Measurements from ENCODE around the gene TALDO1.

TALDO1 gene

DNA sequence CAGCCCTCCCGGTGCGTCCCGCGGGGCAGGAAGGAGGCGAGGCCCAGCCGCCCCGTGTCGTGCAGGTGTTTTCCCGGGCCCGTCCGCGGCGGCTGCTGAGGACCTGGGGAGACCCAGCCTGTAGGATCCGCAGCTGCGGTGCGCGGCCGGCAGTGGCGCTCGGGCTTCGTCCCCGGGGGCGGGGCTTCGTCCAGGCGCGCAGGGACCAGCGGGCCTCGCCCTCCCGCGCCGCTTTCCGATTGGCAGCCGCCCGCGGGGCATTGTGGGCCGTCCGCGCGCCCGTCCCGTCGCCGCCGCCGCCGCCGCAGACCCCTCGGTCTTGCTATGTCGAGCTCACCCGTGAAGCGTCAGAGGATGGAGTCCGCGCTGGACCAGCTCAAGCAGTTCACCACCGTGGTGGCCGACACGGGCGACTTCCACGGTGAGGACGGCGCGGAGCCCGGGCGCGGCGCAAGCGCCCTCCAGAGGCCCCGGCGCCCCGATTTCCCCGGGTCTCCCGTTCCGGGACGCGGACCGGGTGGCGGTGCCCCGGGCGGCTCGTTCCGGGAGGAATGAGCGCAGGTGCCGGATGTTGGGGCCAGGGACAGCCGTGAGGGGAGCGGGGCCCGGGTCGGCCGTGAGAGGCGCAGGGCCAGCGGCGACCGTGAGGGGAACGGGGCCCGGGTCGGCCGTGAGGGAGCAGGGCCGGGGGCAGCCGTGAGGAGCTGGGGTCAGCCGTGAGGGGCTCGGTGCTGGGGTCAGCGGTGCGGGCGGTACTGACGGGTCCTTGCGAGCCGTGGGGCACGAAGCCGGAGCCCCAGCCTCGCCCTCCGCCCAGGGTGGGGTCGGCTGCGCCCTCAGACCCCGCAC, at the start of gene TALDO1:
TSS of gene TALDO1 (plus strand) at position 307 of the 849 bp plus-strand sequence. CDS start at position 325, 18 bp downstream.
- DNase-seq = peak; percentile 95

DNA sequence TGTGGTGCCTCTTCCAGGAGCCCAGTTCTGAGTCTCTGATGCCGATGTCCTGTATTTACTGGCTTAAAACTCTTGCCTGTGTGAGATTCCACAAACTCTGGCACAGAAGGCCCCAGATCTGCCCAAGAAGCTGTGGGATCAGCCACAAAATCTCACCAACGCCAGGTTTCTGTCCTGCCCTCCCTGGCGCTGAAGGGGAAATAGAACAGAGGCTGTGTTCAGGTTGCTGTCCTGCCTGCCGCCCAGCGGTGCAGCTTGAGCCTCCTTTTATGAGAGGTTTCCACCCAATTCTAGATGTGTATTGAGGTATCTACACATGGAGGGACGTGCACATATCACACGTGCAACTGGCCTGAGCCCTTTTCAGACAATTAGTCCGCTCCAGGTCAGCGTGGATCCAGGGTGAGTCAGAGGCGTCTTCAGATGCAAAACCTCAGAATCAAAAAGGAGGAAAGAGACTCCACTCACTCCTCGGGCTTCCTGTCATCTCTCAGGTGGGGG, 49.4 kb upstream of the TALDO1 start:
- no peak for DNase-seq

- no peak for DNase-seq
Observed at GRCh38 chr11:698493-699115, 48.7 kb upstream of the TALDO1 start.

DNA sequence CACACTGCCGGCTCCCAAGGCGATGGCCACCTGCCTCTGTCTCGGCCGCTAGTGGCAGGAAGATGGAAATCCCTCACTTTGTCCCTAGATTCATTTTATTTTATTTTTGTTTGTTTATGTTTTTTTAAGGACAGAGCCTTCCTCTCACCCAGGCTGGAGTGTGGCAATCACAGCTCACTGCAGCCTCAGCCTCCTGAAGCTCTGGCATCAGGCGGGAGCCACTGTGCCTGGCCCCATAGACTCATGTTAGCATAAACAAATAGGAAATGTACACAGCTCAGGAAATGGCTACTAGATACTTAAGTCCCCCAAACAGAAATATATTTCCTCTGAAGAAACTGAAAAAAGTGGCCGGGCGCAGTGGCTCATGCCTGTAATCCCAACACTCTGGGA, 48.2 kb upstream of the TALDO1 start:
- DNase-seq = no peak

GRCh38 chr11:699753-700152, 47.5 kb upstream of the TALDO1 start:
- DNase-seq = no peak

DNA sequence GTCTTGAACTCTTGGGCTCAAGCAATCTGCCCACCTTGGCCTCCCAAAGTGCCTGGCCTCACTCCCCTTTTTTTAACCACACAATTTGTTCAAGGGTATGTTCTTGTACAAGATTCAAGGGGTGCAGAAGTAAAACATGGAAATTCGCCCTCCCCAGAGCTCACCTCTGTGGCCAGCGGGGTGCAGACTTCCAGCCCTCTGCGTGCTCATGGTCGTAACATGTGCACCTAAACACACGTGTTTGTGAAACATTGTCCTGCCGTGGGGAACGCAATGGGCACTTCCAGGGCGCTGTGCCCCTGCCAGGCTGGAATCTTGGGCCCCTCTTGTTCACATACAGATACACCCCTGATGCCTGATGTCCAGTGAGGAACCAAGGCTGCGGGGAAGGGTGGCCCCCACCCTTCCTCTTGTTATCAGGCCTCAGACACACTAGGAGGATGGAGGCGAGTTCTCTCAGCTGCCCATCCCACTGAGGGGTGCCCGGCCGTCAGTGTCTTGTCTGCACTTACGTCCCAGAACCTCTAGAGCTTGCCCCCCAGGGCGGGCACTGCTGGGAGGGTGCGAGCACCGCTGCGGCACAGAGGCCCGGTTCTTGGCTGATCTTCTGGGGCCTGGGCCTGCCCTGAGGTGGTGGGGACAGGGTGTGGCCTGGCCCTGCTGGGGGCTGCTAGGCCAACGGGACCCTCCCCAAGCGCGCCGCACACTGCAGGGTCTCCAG, 45.4 kb upstream of the TALDO1 start:
- DNase-seq = no peak

DNA sequence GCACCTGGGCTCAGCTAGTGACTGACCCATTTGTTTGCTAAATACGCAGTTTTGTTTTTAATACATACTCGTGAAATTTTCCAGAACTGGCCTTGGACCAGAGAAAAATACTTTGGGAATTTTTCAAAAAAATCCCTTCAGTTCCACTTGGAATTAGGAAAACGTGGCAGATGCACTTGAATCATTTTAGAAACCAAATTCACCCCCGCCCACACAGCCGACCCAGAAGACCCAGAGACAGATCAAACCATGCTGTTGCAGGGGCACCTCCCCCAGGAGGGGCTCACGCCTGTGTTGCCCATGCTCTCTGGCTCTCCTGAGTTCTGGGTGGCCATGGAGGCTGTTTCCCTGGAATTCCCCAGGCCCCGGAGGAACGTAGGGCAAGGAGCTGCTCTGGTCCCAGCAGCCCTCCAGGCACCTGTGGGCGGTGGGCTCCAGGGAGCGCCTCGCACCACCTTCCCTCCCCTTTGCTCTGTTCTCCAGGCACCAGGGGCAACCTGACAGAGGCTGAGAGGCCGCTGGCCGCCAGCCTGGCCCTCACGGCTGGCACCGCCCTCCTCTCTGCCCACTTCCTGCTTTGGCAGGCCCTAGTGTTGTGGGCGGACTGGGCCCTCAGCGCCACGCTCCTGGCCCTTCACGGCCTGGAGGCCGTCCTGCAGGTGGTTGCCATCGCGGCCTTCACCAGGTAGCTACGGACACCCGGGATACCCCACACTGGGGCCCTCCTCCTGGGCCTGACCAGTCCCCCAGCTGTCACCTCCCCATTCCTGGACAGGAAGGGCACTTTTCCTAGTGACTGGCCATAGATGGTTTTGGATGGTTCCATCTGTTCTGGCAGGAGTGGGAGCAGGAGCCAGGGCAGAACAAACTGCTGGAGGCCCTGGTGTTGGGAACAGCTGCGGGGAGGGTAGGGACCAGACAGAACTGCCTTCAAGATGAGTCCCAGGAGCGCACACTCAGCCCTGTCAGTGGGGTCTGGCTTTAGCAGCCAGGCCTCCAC, 44.5 kb upstream of the TALDO1 start:
- no peak for DNase-seq

DNA sequence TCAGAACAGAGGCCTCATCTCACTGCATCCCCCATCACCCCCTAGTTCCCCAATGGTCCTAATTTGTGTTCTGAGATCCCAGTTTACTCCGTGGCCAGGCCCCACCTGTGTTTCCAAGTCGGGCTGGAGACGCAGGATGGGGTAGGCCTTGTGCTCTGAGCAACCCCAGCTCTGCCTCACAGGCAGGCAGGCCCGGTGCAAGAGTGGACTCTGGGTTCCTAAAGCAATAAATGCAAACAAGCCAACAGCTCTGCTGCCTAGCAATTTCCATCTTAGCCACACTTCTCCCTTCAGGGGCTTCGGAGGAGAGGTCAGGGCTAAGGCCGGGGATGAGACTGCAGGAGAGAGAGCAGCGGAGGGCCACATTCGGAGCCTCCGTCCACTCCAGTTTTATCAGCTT, 43.8 kb upstream of the TALDO1 start:
- no peak for DNase-seq

DNA sequence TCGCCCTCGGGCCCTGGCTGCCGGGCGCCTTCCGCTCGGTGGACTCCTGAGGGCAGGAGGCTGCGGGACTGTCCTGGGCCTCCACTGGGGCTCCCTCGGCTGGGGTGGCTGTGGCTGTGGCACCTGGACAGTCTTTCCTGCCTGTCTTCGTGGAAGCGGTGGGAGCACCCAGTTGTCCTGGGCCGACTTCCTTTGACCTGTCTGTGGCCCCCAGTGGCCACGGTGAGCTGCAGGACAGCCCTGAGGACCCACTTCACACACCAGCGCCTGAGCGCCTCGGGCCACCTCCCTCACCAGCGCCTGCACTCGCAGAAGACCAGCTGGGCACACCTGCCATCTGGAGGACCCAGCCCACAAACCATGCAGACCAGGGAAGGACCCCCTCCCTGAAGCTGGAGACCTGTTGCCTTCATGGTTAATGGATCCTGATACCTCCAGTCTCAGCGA, 43.0 kb upstream of the TALDO1 start:
- no peak for DNase-seq

DNA sequence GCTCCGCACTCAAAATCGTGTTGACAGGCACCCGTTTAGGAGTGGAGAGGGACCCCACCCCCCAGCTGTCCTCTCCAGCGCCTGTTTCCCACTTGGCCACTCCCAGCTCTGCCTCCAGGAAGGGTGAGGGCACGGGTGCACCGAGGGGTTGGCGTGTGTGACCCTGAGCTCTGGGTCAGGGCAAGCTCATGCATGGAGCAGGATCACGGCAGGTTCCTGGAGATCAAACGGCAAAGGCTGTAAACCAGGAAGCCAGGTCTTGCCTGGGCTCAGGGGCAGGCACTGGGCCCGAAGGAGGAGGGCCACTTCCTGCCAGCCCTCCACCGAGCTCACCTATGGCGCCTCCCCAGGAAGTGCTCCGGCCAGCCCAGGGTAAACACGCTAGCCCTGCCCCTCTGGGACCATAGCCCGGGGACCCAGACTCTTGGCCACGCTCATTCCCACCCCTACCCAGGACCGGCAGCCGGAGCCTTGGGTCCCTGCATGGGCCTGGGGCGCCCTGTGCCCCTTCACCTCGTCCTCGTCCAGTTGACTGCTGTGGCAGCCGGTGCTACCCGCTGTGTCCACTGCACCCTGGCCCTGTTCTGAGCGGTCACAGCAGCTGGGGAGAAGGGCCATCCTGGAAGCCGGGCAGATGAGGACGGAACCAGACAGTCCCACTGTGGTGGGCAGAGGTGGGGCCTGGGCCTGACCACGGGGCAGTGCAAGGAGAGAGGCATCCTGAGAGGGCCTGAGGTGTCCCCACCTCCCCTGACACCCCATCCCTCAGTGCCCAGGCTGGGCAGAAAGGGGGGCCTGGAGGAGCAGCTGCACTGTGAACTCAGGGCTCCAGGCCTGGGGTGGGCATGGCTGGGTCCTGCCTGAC, 42.3 kb upstream of the TALDO1 start:
- DNase-seq = no peak

GRCh38 chr11:705646-706438, 41.4 kb upstream of the TALDO1 start, which contains the start of gene EPS8L2:
Gene EPS8L2 (plus strand): TSS chr11:706231. CDS start chr11:709408, 3,177 bp downstream.
- DNase-seq = no peak

- DNase-seq = no peak
Observed at GRCh38 chr11:706439-706956, 40.8 kb upstream of the TALDO1 start.

- DNase-seq = no peak
Observed at GRCh38 chr11:706957-707816, 40.1 kb upstream of the TALDO1 start.

GRCh38 chr11:707817-708420, 39.3 kb upstream of the TALDO1 start:
- no peak for DNase-seq

- DNase-seq = no peak
Observed at GRCh38 chr11:708511-708910, 38.8 kb upstream of the TALDO1 start.

- DNase-seq = no peak
Observed at GRCh38 chr11:709109-709997, 37.9 kb upstream of the TALDO1 start.

DNA sequence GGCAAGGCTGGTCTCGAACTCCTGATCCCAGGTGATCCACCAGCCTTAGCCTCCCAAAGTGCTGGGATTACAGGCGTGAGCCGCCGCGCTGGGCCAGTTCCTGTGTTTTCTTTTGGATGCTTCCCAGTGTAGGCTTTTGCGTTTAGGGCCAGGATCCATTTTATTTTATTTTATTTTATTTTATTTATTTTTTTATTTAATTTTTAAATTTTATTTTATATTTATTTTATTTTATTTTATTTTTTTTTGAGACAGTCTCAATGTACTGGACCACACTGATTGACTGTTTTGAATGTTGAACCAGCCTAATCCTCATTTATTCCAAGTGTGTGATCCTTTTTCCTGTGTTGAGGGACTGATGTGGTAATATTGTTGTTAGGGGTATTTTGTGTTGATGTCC, 32.8 kb upstream of the TALDO1 start:
- DNase-seq = no peak

Measured in activated CD8-positive, alpha-beta memory T cell treated with anti-CD3 and anti-CD28 coated beads, Interleukin-2, amount 50 U/mL, for 48 hours (primary cell).